Activated CD8-positive, alpha-beta T cell treated with anti-CD3 and anti-CD28 coated beads, Interleukin-2, amount 10 ng/mL, durations not matched to agents 7 days and 5 days (primary cell): ENCODE data around the gene AMN1. TPM values are rescaled to one million over a fixed set of nuclear protein-coding genes. Genes with fewer than 3 reads are reported as not detected.

ENCODE experiments used
- ATAC-seq: fragments of 150-1000 bp; cut with Tn5 transposase; one replicate; pipeline ENCODE4 v1.10.0; 2021; ENCODE audit warnings: moderate library complexity
- CTCF ChIA-PET: fragments of 350-600 bp; sonication (Branson Sonifier 250); formaldehyde crosslinking; loops from one replicate; lab custom pipeline; 2021; ENCODE audit warnings: antibody characterized with exemption; lab: Charles Lee
- POLR2A ChIA-PET: fragments of 350-600 bp; sonication (Branson Sonifier 250); formaldehyde crosslinking; loops from one replicate; lab custom pipeline; 2021; ENCODE audit warnings: antibody characterized with exemption; lab: Charles Lee
- DNase-seq: peaks from one replicate; pipeline ENCODE4 v3.0.0-alpha.2; 2020
- H3K27ac Mint-ChIP-seq: one replicate; pipeline ENCODE4 v1.8.0; 2021; ENCODE audit warnings: mild to moderate bottlenecking, mixed read lengths
- H3K27me3 Mint-ChIP-seq: one replicate; pipeline ENCODE4 v1.8.0; 2021; ENCODE audit warnings: low read depth, mixed read lengths
- H3K36me3 Mint-ChIP-seq: one replicate; pipeline ENCODE4 v1.8.0; 2021; ENCODE audit warnings: low read depth, mixed read lengths
- H3K4me1 Mint-ChIP-seq: one replicate; pipeline ENCODE4 v1.8.0; 2021; ENCODE audit warnings: low read depth, mixed read lengths
- H3K4me3 Mint-ChIP-seq: one replicate; pipeline ENCODE4 v1.8.0; 2021; ENCODE audit warnings: mild to moderate bottlenecking, mixed read lengths
- H3K9me3 Mint-ChIP-seq: one replicate; pipeline ENCODE4 v1.8.0; 2022; ENCODE audit warnings: mixed read lengths; ENCODE audit not compliant: insufficient read depth
- total RNA-seq, 2 experiments: library from RNA; stranded (reverse); gene quantifications; one replicate each; pipeline ENCODE4 v1.2.3, GENCODE V29; 2021

Gene AMN1
- total RNA-seq, 2 experiments from 2014 or later: 3.4 to 3.5 TPM

GRCh38 chr12:31655208-31655607 is 73.6 kb downstream of the AMN1 start:
- no peak for DNase-seq
- Mint-ChIP-seq H3K36me3 (no peaks in the 10 kb centered on the region), H3K4me3 (no peak overlapping the region), H3K4me1 (peaks cover 27% of the 10 kb centered on the region), H3K27me3 (no peaks in the 10 kb centered on the region), H3K9me3 (no peaks in the 10 kb centered on the region), H3K27ac (no peak overlapping the region)
- ChIA-PET POLR2A (no interaction called here), CTCF (interaction anchor here (1.1 kb wide), 1 partner anchor 657 kb away, joined by 4 read pairs; no protein-coding TSS in a partner anchor)
- ATAC-seq: no peak

- Mint-ChIP-seq H3K27ac (no peak overlapping the region), H3K4me1 (peaks cover 12% of the 10 kb centered on the region), H3K4me3 (no peak overlapping the region), H3K9me3 (no peaks in the 10 kb centered on the region), H3K27me3 (no peaks in the 10 kb centered on the region), H3K36me3 (no peaks in the 10 kb centered on the region)
- ATAC-seq (no peak), DNase-seq (no peak)
- POLR2A ChIA-PET: interaction anchor here (0.6 to 1.9 kb wide), 2 partner anchors 8 to 487 kb away, joined by 4 to 5 read pairs; no protein-coding TSS in a partner anchor
- CTCF ChIA-PET: interaction anchor here (1.0 to 2.7 kb wide), 17 partner anchors 16 to 1103 kb away, joined by 3 to 50 read pairs (median 6); partner anchors contain the start of genes AMN1, BICD1 and YARS2
These were observed 76.8 kb downstream of the AMN1 start for GRCh38 chr12:31651893-31652521.

- Mint-ChIP-seq H3K4me3 (no peak overlapping the region), H3K36me3 (no peaks in the 10 kb centered on the region), H3K4me1 (peaks cover 12% of the 10 kb centered on the region), H3K27ac (no peak overlapping the region), H3K27me3 (no peaks in the 10 kb centered on the region), H3K9me3 (no peaks in the 10 kb centered on the region)
- DNase-seq (no peak), ATAC-seq (no peak)
- CTCF ChIA-PET: no interaction called here
- POLR2A ChIA-PET: no interaction called here
These were observed 77.9 kb downstream of the AMN1 start for GRCh38 chr12:31650918-31651317.

- POLR2A ChIA-PET: no interaction called here
- Mint-ChIP-seq H3K4me3 (no peak overlapping the region), H3K27ac (no peak overlapping the region), H3K36me3 (no peaks in the 10 kb centered on the region), H3K9me3 (no peaks in the 10 kb centered on the region), H3K4me1 (no peaks in the 10 kb centered on the region), H3K27me3 (no peaks in the 10 kb centered on the region)
- DNase-seq: no peak
- no peak for ATAC-seq
- CTCF ChIA-PET: interaction anchor here (1.1 kb wide), 2 partner anchors 9 to 244 kb away, joined by 3 read pairs; no protein-coding TSS in a partner anchor
These were observed 81.7 kb downstream of the AMN1 start for GRCh38 chr12:31647086-31647491.

GRCh38 chr12:31645924-31646323 is 82.9 kb downstream of the AMN1 start:
- CTCF ChIA-PET: no interaction called here
- H3K27ac Mint-ChIP-seq: no peak overlapping the region
- no peak for ATAC-seq

GRCh38 chr12:31644536-31644935 is 84.3 kb downstream of the AMN1 start:
- DNase-seq: no peak
- H3K4me1 Mint-ChIP-seq: no peaks in the 10 kb centered on the region
- no peaks in the 10 kb centered on the region for H3K27me3 Mint-ChIP-seq
- no peaks in the 10 kb centered on the region for H3K9me3 Mint-ChIP-seq
- no peak overlapping the region for H3K4me3 Mint-ChIP-seq
- CTCF ChIA-PET: no interaction called here
- POLR2A ChIA-PET: interaction anchor here (0.6 kb wide), 1 partner anchor 8 kb away, joined by 4 read pairs; no protein-coding TSS in a partner anchor
- ATAC-seq: no peak
- H3K27ac Mint-ChIP-seq: no peak overlapping the region
- no peaks in the 10 kb centered on the region for H3K36me3 Mint-ChIP-seq

More at GRCh38 chr12:31645924-31646323, 82.9 kb downstream of the AMN1 start:
- Mint-ChIP-seq H3K9me3 (no peaks in the 10 kb centered on the region), H3K27me3 (no peaks in the 10 kb centered on the region), H3K4me1 (no peaks in the 10 kb centered on the region), H3K4me3 (no peak overlapping the region), H3K36me3 (no peaks in the 10 kb centered on the region)
- POLR2A ChIA-PET: no interaction called here
- DNase-seq: no peak

- no peak for DNase-seq
- H3K27ac Mint-ChIP-seq: no peak overlapping the region
- H3K4me1 Mint-ChIP-seq: peaks cover 3% of the 10 kb centered on the region
- ATAC-seq: no peak
- H3K36me3 Mint-ChIP-seq: no peaks in the 10 kb centered on the region
- H3K4me3 Mint-ChIP-seq: no peak overlapping the region
- CTCF ChIA-PET: interaction anchor here (1.1 kb wide), 1 partner anchor 12 kb away, joined by 3 read pairs; no protein-coding TSS in a partner anchor
- H3K27me3 Mint-ChIP-seq: no peaks in the 10 kb centered on the region
- POLR2A ChIA-PET: no interaction called here
- no peaks in the 10 kb centered on the region for H3K9me3 Mint-ChIP-seq
These were observed 87.2 kb downstream of the AMN1 start for GRCh38 chr12:31641509-31642090.

- H3K27me3 Mint-ChIP-seq: no peaks in the 10 kb centered on the region
- H3K9me3 Mint-ChIP-seq: no peaks in the 10 kb centered on the region
- H3K36me3 Mint-ChIP-seq: no peaks in the 10 kb centered on the region
- ChIA-PET POLR2A (no interaction called here), CTCF (interaction anchor here (1.8 to 3.3 kb wide), 2 partner anchors 232 to 383 kb away, joined by 4 to 20 read pairs; no protein-coding TSS in a partner anchor)
- H3K27ac Mint-ChIP-seq: no peak overlapping the region
- peaks cover 7% of the 10 kb centered on the region for H3K4me1 Mint-ChIP-seq
- H3K4me3 Mint-ChIP-seq: no peak overlapping the region
- ATAC-seq (no peak), DNase-seq (no peak)
These were observed 94.2 kb downstream of the AMN1 start for GRCh38 chr12:31634620-31635019.

GRCh38 chr12:31633464-31633863 is 95.4 kb downstream of the AMN1 start:
- no peak for DNase-seq

GRCh38 chr12:31631809-31632208 is 97.0 kb downstream of the AMN1 start:
- CTCF ChIA-PET: no interaction called here
- no peak for ATAC-seq
- no peaks in the 10 kb centered on the region for H3K27me3 Mint-ChIP-seq
- H3K4me3 Mint-ChIP-seq: no peak overlapping the region
- no peak for DNase-seq
- no peaks in the 10 kb centered on the region for H3K9me3 Mint-ChIP-seq
- H3K27ac Mint-ChIP-seq: no peak overlapping the region
- H3K4me1 Mint-ChIP-seq: peaks cover 6% of the 10 kb centered on the region
- POLR2A ChIA-PET: no interaction called here
- no peaks in the 10 kb centered on the region for H3K36me3 Mint-ChIP-seq

More at GRCh38 chr12:31633464-31633863, 95.4 kb downstream of the AMN1 start:
- H3K27ac Mint-ChIP-seq: no peak overlapping the region
- H3K4me1 Mint-ChIP-seq: peaks cover 7% of the 10 kb centered on the region
- no peaks in the 10 kb centered on the region for H3K36me3 Mint-ChIP-seq
- no peaks in the 10 kb centered on the region for H3K27me3 Mint-ChIP-seq
- ATAC-seq: no peak
- CTCF ChIA-PET: interaction anchor here (3.3 kb wide), 1 partner anchor 231 kb away, joined by 20 read pairs; no protein-coding TSS in a partner anchor
- H3K9me3 Mint-ChIP-seq: no peaks in the 10 kb centered on the region
- H3K4me3 Mint-ChIP-seq: no peak overlapping the region
- POLR2A ChIA-PET: no interaction called here

- no peak overlapping the region for H3K4me3 Mint-ChIP-seq
- no peak overlapping the region for H3K27ac Mint-ChIP-seq
- ChIA-PET POLR2A (no interaction called here), CTCF (no interaction called here)
- no peaks in the 10 kb centered on the region for H3K36me3 Mint-ChIP-seq
- DNase-seq: no peak
- no peaks in the 10 kb centered on the region for H3K9me3 Mint-ChIP-seq
- ATAC-seq: no peak
- no peaks in the 10 kb centered on the region for H3K4me1 Mint-ChIP-seq
- no peaks in the 10 kb centered on the region for H3K27me3 Mint-ChIP-seq
These were observed 97.6 kb downstream of the AMN1 start for GRCh38 chr12:31631023-31631724.
